Right lobe of liver (tissue), 6 donors: Measurements from ENCODE around the gene EMCN. TPM values are rescaled to one million over a fixed set of nuclear protein-coding genes. Genes with fewer than 3 reads are reported as not detected.

Experiments
- ATAC-seq, 4 donors: fragments of 200-7000 bp; cut with Tn5 transposase; one replicate each; pipeline ENCODE4 v1.9.1; 2020; ENCODE audit warnings: mild to moderate bottlenecking in 4 of 4, moderate library complexity in 4 of 4
- DNase-seq, 3 donors: peaks; one replicate each; pipeline ENCODE4 v3.0.0-alpha.2; 2020
- H3K27ac ChIP-seq, 3 donors: fragments of 200-600 bp; one replicate each; pipeline ENCODE4 v1.8.0; 2022
- H3K27me3 ChIP-seq, 2 donors: fragments of 200-600 bp; one replicate each; pipeline ENCODE4 v1.8.0; 2022
- H3K36me3 ChIP-seq, 4 donors: fragments of 200-600 bp; sonication (generic) in 1 of 4; one replicate each; pipeline versions ENCODE4 v1.5.1 to v1.8.0; 2017 to 2022; ENCODE audit warnings: control low read depth in 1 of 4
- H3K4me1 ChIP-seq, 4 donors: fragments of 200-600 bp; sonication (generic) in 1 of 4; one replicate each; pipeline versions ENCODE4 v1.5.1 to v1.8.0; 2017 to 2022; ENCODE audit warnings: control low read depth in 1 of 4
- H3K4me3 ChIP-seq, 3 donors: fragments of 200-600 bp; one replicate each; pipeline ENCODE4 v1.8.0; 2022
- H3K9me3 ChIP-seq, 4 donors: fragments of 200-600 bp; sonication (generic) in 1 of 4; one replicate each; pipeline versions ENCODE4 v1.5.1 to v1.8.0; 2017 to 2022; ENCODE audit warnings: control low read depth in 1 of 4
- CTCF ChIP-seq, 4 donors: fragments of 200-600 bp in 3 of 4; fragments of 450-650 bp in 1 of 4; IDR thresholded peaks; one replicate each; pipeline versions ENCODE4 v1.5.1 to v1.8.0; 2016 to 2022; ENCODE audit warnings: antibody characterized with exemption in 4 of 4, mild to moderate bottlenecking in 2 of 4
- POLR2A ChIP-seq: fragments of 450-650 bp; IDR thresholded peaks from one replicate; pipeline ENCODE4 v1.6.1; 2017; ENCODE audit warnings: antibody characterized with exemption, mild to moderate bottlenecking
- WGBS: methylation state at CpG from one replicate; pipeline ENCODE4 v1.1.6; 2018; ENCODE audit warnings: low coverage, low lambda C conversion rate; ENCODE audit not compliant: insufficient coverage; ENCODE audit errors: missing lambda C conversion rate; 5-methylcytosine and 5-hydroxymethylcytosine counted together
- intact Hi-C, 2 donors: fragments of 100-400 bp; cut with DNase I; formaldehyde crosslinking; loops; one replicate each; pipeline versions ENCODE4 v1.11.2 to v1.14.1; 2022
- total RNA-seq, 6 experiments: library from RNA; depleted of rRNA in 2 of 6; stranded (reverse); fragments of >200 nt in 2 of 6; fragmentation: NEBNext Ultra II Directional in 3 of 6; extraction: Animal tissue kit (Norgen Biotek cat#: 25700) in 3 of 6; gene quantifications; one replicate each; pipeline versions ENCODE4 v1.1.0 to v1.2.4, GENCODE V29; 2016 to 2023
- donor health status: DM: no; HTN: yes; CAD: no.
- donor health status: DM: no; HTN: no; CAD: no.
- donor health status: DM: no; HTN: no; CAD: no.
- donor health status: DM: no; HTN: yes; CAD: no.
- donor health status: DM: no; HTN: yes; CAD: no.

The EMCN gene
- total RNA-seq, 6 experiments from 2014 or later: 1.9 to 6.8 (median 3.5) TPM

- no peaks in the 10 kb centered on the region for H3K27me3 ChIP-seq
- no peak overlapping the region for H3K4me3 ChIP-seq
- intact Hi-C loops: no loop called here
- TF ChIP-seq CTCF (IDR thresholded peaks at IDR 0.05) (no peak), POLR2A (no peak)
- H3K36me3 ChIP-seq: no peaks in the 10 kb centered on the region
- DNase-seq: no peak
- no peak overlapping the region for H3K27ac ChIP-seq
- no peaks in the 10 kb centered on the region for H3K4me1 ChIP-seq
- no peak for ATAC-seq
- H3K9me3 ChIP-seq: no peaks in the 10 kb centered on the region
Observed at GRCh38 chr4:100492129-100492528, 25.7 kb downstream of the EMCN start.

DNA sequence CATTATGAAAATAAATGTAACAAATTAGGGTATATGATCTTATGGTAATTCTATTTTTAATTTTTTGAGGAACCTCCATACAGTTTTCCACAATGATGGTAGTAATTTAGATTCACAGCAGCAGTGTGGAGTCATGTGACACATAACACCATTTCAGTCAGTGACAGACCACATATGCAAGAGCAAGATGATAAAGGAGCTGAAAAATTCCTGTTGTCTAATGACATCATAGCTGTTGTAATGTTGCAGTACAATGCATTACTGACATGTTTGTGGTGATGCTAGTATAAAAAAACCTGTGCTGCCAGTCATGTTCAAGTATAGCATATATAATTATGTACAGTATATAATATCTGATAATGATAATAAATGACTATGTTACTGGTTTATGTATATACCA lies 28.5 kb downstream of the EMCN start:
- Histone ChIP-seq H3K9me3 (no peaks in the 10 kb centered on the region), H3K4me1 (no peaks in the 10 kb centered on the region), H3K27me3 (no peaks in the 10 kb centered on the region), H3K27ac (no peak overlapping the region), H3K36me3 (no peaks in the 10 kb centered on the region), H3K4me3 (no peak overlapping the region)
- intact Hi-C loops: no loop called here
- no peak for DNase-seq
- ATAC-seq: no peak
- TF ChIP-seq POLR2A: no peak
- TF ChIP-seq CTCF (IDR thresholded peaks at IDR 0.05): no peak

DNA sequence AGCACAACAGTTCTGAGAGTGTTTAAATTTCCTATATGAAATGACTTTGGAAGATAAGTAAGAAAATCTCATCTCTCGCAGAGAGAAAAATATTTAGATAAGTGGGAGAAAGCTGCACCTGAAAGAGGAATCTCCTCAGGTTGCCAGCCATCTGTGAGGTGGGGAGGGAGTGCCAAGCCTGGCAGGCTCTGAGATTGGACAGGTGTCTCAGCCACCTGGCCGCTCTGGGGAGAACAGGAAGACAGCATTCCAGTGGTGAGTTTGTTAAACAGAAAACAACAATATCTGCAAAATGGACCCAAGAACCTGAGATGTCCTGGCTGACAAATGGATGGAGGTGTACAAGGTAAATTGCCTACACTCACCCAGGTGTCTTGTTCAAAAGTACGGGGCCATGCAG lies 31.3 kb downstream of the EMCN start:
- no peak for ATAC-seq
- DNase-seq: no peak
- intact Hi-C loops: no loop called here
- H3K9me3 ChIP-seq: no peaks in the 10 kb centered on the region
- no peaks in the 10 kb centered on the region for H3K36me3 ChIP-seq
- H3K4me1 ChIP-seq: no peaks in the 10 kb centered on the region
- WGBS: 64% methylated on average over 3 of the region's 3 CpGs
- H3K27me3 ChIP-seq: no peaks in the 10 kb centered on the region
- TF ChIP-seq POLR2A (no peak), CTCF (IDR thresholded peaks at IDR 0.05) (no peak)
- no peak overlapping the region for H3K27ac ChIP-seq
- H3K4me3 ChIP-seq: no peak overlapping the region

- WGBS: 40% methylated on average over 2 of the region's 2 CpGs
- no peak for TF ChIP-seq CTCF (IDR thresholded peaks at IDR 0.05)
- TF ChIP-seq POLR2A: no peak
Observed at GRCh38 chr4:100483796-100484195, 34.0 kb downstream of the EMCN start.

GRCh38 chr4:100479971-100480370 lies 37.9 kb downstream of the EMCN start:
- H3K9me3 ChIP-seq: no peaks in the 10 kb centered on the region
- H3K27ac ChIP-seq: no peak overlapping the region
- no peaks in the 10 kb centered on the region for H3K27me3 ChIP-seq
- no peaks in the 10 kb centered on the region for H3K4me1 ChIP-seq
- H3K36me3 ChIP-seq: no peaks in the 10 kb centered on the region
- H3K4me3 ChIP-seq: no peak overlapping the region
- 0% methylated on average over 1 of the region's 1 CpG for WGBS
- intact Hi-C loops: no loop called here
- TF ChIP-seq POLR2A (no peak), CTCF (IDR thresholded peaks at IDR 0.05) (no peak)
- no peak for DNase-seq
- no peak for ATAC-seq

More at GRCh38 chr4:100483796-100484195, 34.0 kb downstream of the EMCN start:
- H3K27ac ChIP-seq: no peak overlapping the region
- ATAC-seq (no peak), DNase-seq (no peak)
- no peak overlapping the region for H3K4me3 ChIP-seq
- H3K36me3 ChIP-seq: no peaks in the 10 kb centered on the region
- no peaks in the 10 kb centered on the region for H3K27me3 ChIP-seq
- no peaks in the 10 kb centered on the region for H3K4me1 ChIP-seq
- intact Hi-C loops: no loop called here
- H3K9me3 ChIP-seq: no peaks in the 10 kb centered on the region
